HG02938 (cell line): ENCODE results near the gene CCM2.
"Not testable (repeated sequence)": the region's sequence is repeated elsewhere in the genome, so short reads cannot be mapped to it uniquely, and the experiment has no call there.

Experiments
- ATAC-seq: cut with Tn5 transposase; IDR thresholded peaks from one replicate; pipeline ENCODE4 v1.9.1; 2021; ENCODE audit warnings: mild to moderate bottlenecking, moderate library complexity; ENCODE audit not compliant: unreplicated experiment

CCM2 gene

GRCh38 chr7:45032421-45032820 is 32.4 kb downstream of the CCM2 start:
- no peak for ATAC-seq

DNA sequence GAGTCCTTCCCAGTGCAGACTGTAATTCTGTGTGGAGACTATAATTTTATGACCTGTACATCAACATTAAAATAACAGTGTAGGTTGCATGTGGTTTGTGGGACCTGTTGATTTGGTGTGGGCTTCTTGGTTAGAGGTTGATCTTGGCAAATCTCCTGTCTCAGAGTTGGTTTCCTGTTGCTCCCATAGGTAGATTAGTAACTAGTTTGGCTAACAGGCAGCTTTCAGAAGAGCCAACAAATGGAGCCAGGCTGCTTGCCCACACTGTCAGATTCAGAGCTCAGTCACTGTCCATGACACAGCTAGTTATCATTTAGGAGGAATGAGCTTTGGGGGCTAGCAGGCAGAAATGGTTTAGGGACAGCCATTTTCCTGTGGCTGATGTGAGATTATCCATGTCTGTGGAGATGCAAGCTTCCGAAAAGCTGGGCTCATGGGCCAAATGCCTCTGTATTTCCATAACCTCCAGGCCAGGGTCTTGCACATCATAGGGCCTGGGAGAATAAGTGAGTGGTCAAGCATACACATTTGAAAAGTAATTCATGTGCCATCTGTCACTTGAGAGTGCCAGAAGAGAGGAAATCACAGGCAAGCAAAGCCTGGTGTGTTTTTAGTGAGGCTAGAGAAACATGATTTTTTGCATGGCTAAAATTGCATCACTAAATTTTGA is 33.4 kb downstream of the CCM2 start:
- no peak for ATAC-seq

GRCh38 chr7:45033931-45034290 is 33.9 kb downstream of the CCM2 start:
- no peak for ATAC-seq

- not testable (repeated sequence) for ATAC-seq
Observed at GRCh38 chr7:45034710-45035109, 34.7 kb downstream of the CCM2 start.

DNA sequence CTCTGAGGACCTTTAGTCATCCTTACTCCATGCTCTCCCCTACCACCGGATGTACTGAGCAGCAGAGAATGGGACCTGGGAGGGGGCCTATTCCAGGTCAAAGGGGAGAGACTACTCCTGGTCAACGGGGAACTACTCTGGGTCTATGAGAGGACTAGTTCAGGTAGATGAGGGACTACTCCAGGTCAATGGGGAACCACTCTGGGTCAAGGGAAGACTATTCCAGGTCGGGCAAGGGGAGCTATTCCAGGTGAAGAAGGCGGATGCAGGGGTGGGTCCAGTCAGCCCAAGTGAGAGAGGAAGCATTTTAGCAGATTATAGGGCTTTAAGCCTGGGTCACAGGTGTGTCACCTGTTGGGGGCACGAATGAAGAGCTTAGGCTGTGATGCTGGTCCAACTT is 35.4 kb downstream of the CCM2 start:
- no peak for ATAC-seq

DNA sequence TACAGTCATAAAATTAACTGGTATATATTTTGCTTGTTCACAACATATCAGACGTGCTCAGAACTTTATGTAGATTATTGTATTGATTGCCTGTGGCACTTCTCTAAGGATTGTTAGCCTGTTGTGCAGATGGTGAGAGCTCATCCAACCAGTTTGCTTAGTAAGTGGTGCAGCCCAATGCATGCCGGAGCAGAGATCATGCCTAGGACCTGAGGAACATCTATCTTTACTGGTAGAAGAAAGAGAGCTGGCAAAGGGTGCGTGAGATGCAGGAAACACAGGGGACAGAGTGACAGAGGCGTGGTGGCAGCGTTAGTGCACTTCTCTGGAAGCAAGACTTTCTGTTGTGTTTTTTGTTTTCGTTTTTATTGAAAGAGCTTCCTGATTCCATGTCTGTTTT is 35.9 kb downstream of the CCM2 start:
- ATAC-seq = no peak

GRCh38 chr7:45036317-45036716 is 36.3 kb downstream of the CCM2 start:
- no peak for ATAC-seq

DNA sequence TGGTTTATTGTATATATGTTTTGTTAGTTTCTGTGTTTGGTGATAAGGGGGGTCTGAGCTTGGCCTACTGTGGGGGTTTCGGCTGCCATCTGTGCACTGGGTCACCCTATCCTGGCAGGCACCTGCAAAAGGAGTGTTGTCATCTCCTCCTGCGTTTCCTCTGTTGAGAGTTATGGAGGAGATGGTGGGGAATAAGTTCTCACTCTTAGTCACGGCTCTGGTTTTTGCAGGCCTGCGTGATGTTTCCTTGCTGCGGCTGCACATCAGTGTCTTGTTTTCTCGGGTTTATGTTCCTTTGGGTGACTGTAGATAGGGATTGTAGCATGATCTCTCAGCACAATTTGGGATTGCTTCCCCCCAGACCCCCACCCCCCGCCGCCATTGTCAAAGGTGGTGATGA is 36.8 kb downstream of the CCM2 start:
- ATAC-seq = no peak

- ATAC-seq = no peak
Observed at GRCh38 chr7:45037876-45038275, 37.9 kb downstream of the CCM2 start.

- no peak for ATAC-seq
Observed at GRCh38 chr7:45039106-45039505, 39.1 kb downstream of the CCM2 start.

GRCh38 chr7:45044338-45044737 is 44.3 kb downstream of the CCM2 start:
- no peak for ATAC-seq

- ATAC-seq = no peak
Observed at GRCh38 chr7:45048748-45049147, 48.7 kb downstream of the CCM2 start.

GRCh38 chr7:45050198-45050597 is 50.2 kb downstream of the CCM2 start:
- no peak for ATAC-seq

- ATAC-seq = no peak
Observed at GRCh38 chr7:45052011-45052410, 52.0 kb downstream of the CCM2 start.

- no peak for ATAC-seq
Observed at GRCh38 chr7:45053401-45053800, 53.4 kb downstream of the CCM2 start.

DNA sequence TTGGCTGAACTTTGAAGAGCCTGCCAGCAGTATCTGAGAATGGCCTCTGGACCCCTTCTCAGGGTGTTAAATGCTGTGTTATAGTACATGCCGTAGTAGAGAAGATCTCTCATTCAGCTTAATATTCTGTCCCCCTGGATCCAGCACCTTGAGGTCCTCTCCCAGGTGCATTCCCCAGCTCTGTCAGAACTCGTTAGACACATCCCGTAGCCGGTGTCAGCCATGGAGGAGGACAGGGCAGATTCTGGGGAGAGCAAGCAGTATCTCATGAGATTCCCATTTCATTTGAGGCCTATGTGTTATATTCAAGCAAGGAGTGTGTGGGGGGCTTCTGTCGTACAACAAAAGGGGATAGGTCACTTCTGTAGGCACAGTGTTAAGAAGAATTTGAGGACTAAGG is 53.9 kb downstream of the CCM2 start:
- no peak for ATAC-seq

- no peak for ATAC-seq
Observed at GRCh38 chr7:45054442-45054841, 54.4 kb downstream of the CCM2 start.

GRCh38 chr7:45055016-45055415 is 55.0 kb downstream of the CCM2 start:
- no peak for ATAC-seq

DNA sequence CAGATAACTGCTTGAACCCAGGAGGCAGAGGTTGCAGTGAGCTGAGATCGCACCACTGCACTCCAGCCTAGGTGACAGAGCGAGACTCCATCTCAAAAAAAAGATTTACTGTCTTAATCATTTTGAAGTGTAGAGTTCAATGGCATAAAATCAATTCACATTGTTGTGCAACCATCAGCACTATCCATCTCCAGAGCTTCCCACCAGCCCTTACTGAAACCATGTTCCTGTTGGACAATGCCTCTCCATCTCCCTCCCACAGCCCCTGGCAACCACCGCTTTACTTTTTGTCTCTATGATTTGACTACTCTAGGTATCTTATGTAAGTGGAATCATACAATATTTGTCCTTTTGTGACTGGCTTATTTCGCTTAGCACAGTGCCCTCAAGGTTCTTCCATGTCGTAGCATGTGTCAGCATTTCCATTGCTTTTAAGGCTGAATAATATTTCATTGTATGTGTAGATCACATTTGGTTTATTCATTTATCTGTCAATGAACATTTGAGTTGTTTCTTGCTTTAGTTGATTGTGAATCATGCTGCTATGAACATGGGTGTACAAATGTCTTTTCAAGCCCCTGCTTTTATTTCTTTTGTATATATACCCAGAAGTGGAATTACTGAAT is 55.7 kb downstream of the CCM2 start:
- ATAC-seq = no peak

GRCh38 chr7:45057878-45058277 is 57.9 kb downstream of the CCM2 start:
- ATAC-seq = no peak

- ATAC-seq = no peak
Observed at GRCh38 chr7:45060295-45060694, 60.3 kb downstream of the CCM2 start.

DNA sequence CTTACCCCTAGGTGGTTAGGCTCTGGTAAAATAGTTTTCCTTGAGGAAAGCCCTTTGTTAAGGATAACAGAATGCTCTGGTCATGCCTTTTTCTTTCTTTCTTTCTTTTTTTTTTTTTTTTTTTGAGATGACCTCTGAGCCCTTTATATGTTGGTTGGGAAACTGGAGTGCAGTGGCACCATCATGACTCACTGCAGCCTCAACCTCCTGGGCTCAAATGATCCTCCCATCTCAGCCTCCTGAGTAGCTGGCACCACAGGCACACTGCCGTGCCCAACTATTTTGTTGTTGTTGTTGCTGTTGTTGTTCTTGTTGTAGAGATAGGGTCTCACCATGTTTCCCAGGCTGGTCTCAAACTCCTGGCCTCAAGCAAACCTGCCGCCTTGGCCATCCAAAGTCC is 61.4 kb downstream of the CCM2 start:
- ATAC-seq = no peak

- no peak for ATAC-seq
Observed at GRCh38 chr7:45061806-45062425, 61.9 kb downstream of the CCM2 start.
